ENCODE results near the gene RBM7. TPM values are rescaled to one million over a fixed set of nuclear protein-coding genes. Genes with fewer than 3 reads are reported as not detected.

RBM7 gene
- total and polyA plus RNA-seq, 12 donors = 3.9 to 29.3 (median 20.0) TPM

GRCh38 chr11:114438303-114438702 is 37.8 kb downstream of the RBM7 start:
- Histone ChIP-seq H3K27ac (no peak overlapping the region), H3K4me1 (peaks cover 4 to 42% (median 32%) of the 10 kb centered on the region in 9 donors), H3K4me3 (no peak overlapping the region), H3K36me3 (peaks cover 0 to 11% (median 0%) of the 10 kb centered on the region in 9 donors), H3K9me3 (no peaks in the 10 kb centered on the region), H3K27me3 (no peaks in the 10 kb centered on the region)
- no peak for TF ChIP-seq CTCF (IDR thresholded peaks at IDR 0.05)
- intact Hi-C loops (cut with DNase I) = loop anchor here in 5 of 10 donors (5.0 to 10.0 kb wide), 4 partner anchors 36 to 154 kb away; partner anchors contain the start of genes C11orf71 (in 4 of the 5) and RBM7 (in 4 of the 5)
- WGBS, 2 donors = 68% methylated on average over 6 of the region's 6 CpGs
- no peak for ATAC-seq
- no peak for DNase-seq

- peak; percentile 96 for DNase-seq
- no peaks in the 10 kb centered on the region for H3K27me3 ChIP-seq
- ATAC-seq = peak; percentile 98 to 99 (median 99)
- peaks cover 0 to 21% (median 0%) of the 10 kb centered on the region in 9 donors for H3K36me3 ChIP-seq
- H3K4me1 ChIP-seq = peaks cover 4 to 46% (median 32%) of the 10 kb centered on the region in 9 donors
- peak within 1 kb of the TSS; percentile 71 to 99 (median 85) for H3K4me3 ChIP-seq
- 0% methylated on average over 64 of the region's 64 CpGs for WGBS, 2 donors
- peak in 7 of 9 donors; percentile 18 to 62 (median 40) for TF ChIP-seq CTCF (IDR thresholded peaks at IDR 0.05)
- H3K9me3 ChIP-seq = no peaks in the 10 kb centered on the region
- intact Hi-C loops (cut with DNase I) = loop anchor here in 7 of 10 donors (5.0 to 10.0 kb wide), 4 partner anchors 37 to 155 kb away; partner anchors contain the start of genes C11orf71 (in 7 of the 7) and RBM7 (in 7 of the 7)
- H3K27ac ChIP-seq = peak within 1 kb of the TSS; percentile 69 to 91 (median 86)
These were observed 39.0 kb downstream of the RBM7 start, which contains the start of gene REXO2 for GRCh38 chr11:114439229-114440120. REXO2 (plus strand) TSS chr11:114439467; CDS start chr11:114439529, 62 bp downstream.

- ATAC-seq = peak in 4 of 8 donors; percentile 6 to 54 (median 20)
- Histone ChIP-seq H3K27me3 (no peaks in the 10 kb centered on the region), H3K36me3 (peaks cover 0 to 29% (median 0%) of the 10 kb centered on the region in 9 donors), H3K27ac (peak overlapping the region; percentile 69 to 91 (median 86)), H3K4me3 (peak overlapping the region; percentile 71 to 99 (median 85)), H3K4me1 (peaks cover 4 to 51% (median 32%) of the 10 kb centered on the region in 9 donors), H3K9me3 (no peaks in the 10 kb centered on the region)
- no peak for DNase-seq
- intact Hi-C loops (cut with DNase I) = loop anchor here in 3 of 10 donors (5.0 kb wide), 1 partner anchor 38 kb away; the partner anchor contains the start of genes C11orf71 (in 3 of the 3) and RBM7 (in 3 of the 3)
- WGBS, 2 donors = 10 to 11% methylated on average over 10 of the region's 10 CpGs
- no peak for TF ChIP-seq CTCF (IDR thresholded peaks at IDR 0.05)
These were observed 39.8 kb downstream of the RBM7 start for GRCh38 chr11:114440121-114440860.

All from heart right ventricle (tissue), 16 donors.